ENCODE data around the gene SLC38A6.
"Not testable (repeated sequence)": the region's sequence is repeated elsewhere in the genome, so short reads cannot be mapped to it uniquely, and the experiment has no call there.

Gene SLC38A6

DNA sequence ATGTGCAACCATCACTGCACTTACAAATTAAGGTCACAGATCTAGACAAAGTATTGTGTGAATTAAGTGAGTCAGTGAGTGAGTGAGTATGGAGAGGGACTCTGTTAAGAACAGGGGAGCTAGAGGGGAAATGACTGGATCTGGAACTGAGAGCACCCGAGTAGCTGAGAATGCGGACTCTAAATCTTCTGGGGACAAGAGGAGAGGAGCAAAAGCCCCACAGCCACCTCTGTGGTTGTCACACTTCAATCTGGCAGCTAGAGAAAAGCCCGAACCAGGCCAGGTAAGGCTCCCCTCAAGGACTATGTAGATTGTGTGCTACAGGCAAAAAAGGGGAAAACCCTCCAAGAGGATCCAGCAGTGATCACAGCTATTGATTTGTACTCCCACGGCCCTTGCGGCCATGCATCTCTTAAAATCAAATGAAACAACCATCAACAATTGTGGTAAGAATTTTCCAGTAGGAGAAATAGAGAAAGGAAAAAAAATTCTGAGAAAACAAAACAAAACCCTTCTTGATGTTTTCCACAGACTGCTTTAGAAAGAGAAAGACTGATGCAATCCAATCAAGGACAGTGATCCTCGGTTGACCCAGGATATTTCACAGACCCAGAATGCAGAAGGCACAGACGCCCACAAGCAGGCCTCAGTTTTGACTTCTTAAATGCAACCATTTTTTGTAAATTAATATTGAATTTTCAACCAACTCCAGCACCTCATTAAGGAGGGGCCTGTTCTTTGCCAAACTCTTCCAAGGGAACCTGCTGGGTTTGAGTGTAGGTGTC is 109.6 kb downstream of the SLC38A6 start:
- H3K27ac Mint-ChIP-seq: no peak overlapping the region
- no peak overlapping the region for H3K4me3 Mint-ChIP-seq
- no peaks in the 10 kb centered on the region for H3K9me3 Mint-ChIP-seq
- DNase-seq: no peak
- no peaks in the 10 kb centered on the region for H3K27me3 Mint-ChIP-seq
- CTCF ChIA-PET: no interaction called here
- H3K36me3 Mint-ChIP-seq: no peaks in the 10 kb centered on the region
- H3K4me1 Mint-ChIP-seq: no peaks in the 10 kb centered on the region

GRCh38 chr14:61091657-61092273 is 110.7 kb downstream of the SLC38A6 start:
- Mint-ChIP-seq H3K4me1 (no peaks in the 10 kb centered on the region), H3K4me3 (no peak overlapping the region), H3K9me3 (no peaks in the 10 kb centered on the region), H3K27ac (no peak overlapping the region), H3K27me3 (no peaks in the 10 kb centered on the region), H3K36me3 (no peaks in the 10 kb centered on the region)
- CTCF ChIA-PET: no interaction called here
- DNase-seq: no peak

- not testable (repeated sequence) for H3K4me3 Mint-ChIP-seq, H3K9me3 Mint-ChIP-seq, DNase-seq, H3K4me1 Mint-ChIP-seq, H3K36me3 Mint-ChIP-seq, H3K27ac Mint-ChIP-seq, H3K27me3 Mint-ChIP-seq
- CTCF ChIA-PET: interaction anchor here (0.6 kb wide), 1 partner anchor 474 kb away, joined by 3 read pairs; no protein-coding TSS in a partner anchor
These were observed 117.1 kb downstream of the SLC38A6 start for GRCh38 chr14:61098096-61098495.

DNA sequence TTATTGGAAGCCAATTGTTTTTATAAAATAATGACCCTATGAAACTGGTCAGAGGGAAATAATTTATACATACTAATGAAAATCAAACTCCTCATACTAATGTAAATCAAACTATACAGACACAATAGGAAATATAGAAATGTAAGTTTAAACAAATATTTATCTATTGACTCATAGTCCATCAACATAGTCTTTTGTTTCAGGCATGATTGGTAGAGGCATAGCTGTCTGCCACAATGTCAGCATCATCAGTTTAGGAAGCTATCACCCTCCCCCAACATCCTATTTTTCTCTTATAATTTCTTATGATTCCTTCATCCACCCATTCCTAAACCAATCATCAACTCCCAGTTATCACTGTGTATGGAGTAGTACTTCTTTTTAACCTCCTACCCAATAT is 117.7 kb downstream of the SLC38A6 start:
- no peak overlapping the region for H3K27ac Mint-ChIP-seq
- peaks cover 13% of the 10 kb centered on the region for H3K4me1 Mint-ChIP-seq
- no peaks in the 10 kb centered on the region for H3K27me3 Mint-ChIP-seq
- no peaks in the 10 kb centered on the region for H3K36me3 Mint-ChIP-seq
- no peak overlapping the region for H3K4me3 Mint-ChIP-seq
- CTCF ChIA-PET: interaction anchor here (0.6 kb wide), 1 partner anchor 474 kb away, joined by 3 read pairs; no protein-coding TSS in a partner anchor
- no peak for DNase-seq
- H3K9me3 Mint-ChIP-seq: no peaks in the 10 kb centered on the region

- CTCF ChIA-PET: no interaction called here
- Mint-ChIP-seq H3K9me3 (no peaks in the 10 kb centered on the region), H3K4me1 (peaks cover 13% of the 10 kb centered on the region), H3K36me3 (no peaks in the 10 kb centered on the region), H3K27me3 (no peaks in the 10 kb centered on the region), H3K4me3 (no peak overlapping the region), H3K27ac (no peak overlapping the region)
- DNase-seq: no peak
These were observed 118.3 kb downstream of the SLC38A6 start for GRCh38 chr14:61099216-61099835.

- CTCF ChIA-PET: no interaction called here
- Mint-ChIP-seq H3K4me1 (peaks cover 13% of the 10 kb centered on the region), H3K9me3 (no peaks in the 10 kb centered on the region), H3K27ac (no peak overlapping the region), H3K36me3 (no peaks in the 10 kb centered on the region), H3K27me3 (no peaks in the 10 kb centered on the region), H3K4me3 (no peak overlapping the region)
- no peak for DNase-seq
These were observed 120.9 kb downstream of the SLC38A6 start for GRCh38 chr14:61101803-61102548.
